Stimulated activated CD4-positive, alpha-beta T cell treated with anti-CD3 and anti-CD28 coated beads, Interleukin-12 subunit alpha, Interleukin-12 subunit beta, amount 100 ng/mL, for 4 hours (primary cell): ENCODE results near the gene CYP27C1.

Source experiments
- DNase-seq: peaks from one replicate; pipeline ENCODE4 v3.0.0-alpha.2; 2020

The CYP27C1 gene

DNA sequence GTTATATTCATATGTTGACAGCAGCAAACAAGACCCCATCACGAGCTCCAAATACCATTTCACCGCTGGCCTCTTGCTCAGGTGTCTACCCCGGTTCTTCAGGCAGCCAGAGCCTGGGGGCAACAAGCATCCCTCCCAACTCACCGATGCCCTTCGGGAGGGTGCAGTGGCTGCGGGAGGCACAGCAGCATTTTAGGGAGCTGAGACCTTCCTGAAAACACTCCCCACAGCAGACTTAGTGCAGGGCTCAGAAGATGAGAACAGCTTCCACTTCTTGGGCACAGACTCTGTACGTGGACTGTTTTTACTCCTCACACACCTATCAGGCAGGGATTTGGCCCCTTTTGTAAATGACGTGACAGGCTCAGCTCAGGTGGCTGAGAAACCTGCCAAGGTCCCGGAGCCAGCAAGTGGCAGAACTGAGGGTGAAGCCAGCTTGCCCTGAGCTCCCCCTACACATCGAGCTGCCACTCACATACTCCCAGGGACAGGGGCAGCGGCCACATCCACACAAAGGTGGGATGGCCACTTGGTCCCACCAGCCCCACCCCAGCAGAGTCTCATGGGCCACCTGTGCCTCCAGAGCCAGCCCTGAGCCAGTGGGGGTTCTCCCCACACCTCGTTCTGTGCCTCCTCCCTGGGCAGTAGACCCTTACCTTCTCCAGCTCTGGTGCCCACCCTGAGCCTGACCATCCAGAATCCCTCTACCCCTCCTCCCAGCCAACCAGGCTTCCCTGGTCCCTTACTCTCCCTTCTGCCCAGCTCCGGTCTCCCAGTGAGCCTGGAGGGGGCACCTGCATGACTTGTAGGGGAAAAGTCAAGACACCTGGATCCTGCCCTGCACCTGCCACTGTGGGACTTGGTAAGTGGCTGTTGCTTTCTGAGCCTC is 28.5 kb downstream of the CYP27C1 start:
- DNase-seq, result no peak

- no peak for DNase-seq
These were observed 31.3 kb downstream of the CYP27C1 start for GRCh38 chr2:127188797-127189196.

DNA sequence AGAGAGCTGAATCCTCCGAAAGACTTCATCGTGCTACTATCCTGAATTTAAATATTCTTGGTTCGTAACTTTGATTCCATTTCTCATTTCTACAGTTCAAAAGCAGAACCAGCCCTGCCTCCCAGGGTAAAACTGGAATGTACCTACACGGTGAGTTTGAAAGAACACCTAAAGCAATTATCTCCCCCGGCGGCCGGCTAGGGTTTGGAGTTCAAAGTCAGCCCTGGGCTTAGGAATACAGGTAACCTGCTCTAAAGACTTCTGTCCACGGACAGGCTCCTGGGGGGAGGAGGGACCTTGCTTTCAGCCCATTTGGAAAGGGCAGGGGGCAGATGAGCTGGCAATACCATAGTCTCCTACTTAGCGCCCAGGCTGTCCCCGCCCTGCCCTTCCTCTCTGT is 32.3 kb downstream of the CYP27C1 start:
- DNase-seq, result no peak

GRCh38 chr2:127187081-127187775 is 32.9 kb downstream of the CYP27C1 start:
- no peak for DNase-seq

DNA sequence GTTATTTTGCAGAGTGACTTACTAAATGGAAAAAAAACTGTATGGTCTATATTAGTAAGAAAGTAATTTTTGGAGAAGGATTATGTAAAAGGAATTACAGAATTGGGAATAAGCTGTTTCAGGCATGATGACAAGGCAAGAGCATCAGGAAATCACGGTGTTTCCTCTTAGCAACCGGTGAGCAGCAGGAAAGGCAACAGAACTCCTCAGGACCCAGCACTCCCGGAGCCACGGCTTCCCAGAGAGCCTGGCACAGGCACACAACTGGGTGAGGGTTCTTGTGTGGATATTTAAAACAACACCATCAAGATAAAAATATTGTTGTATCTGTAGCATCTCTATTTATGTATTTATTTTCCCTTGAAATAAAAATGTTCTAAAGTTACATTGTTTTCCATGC is 34.4 kb downstream of the CYP27C1 start:
- no peak for DNase-seq

DNA sequence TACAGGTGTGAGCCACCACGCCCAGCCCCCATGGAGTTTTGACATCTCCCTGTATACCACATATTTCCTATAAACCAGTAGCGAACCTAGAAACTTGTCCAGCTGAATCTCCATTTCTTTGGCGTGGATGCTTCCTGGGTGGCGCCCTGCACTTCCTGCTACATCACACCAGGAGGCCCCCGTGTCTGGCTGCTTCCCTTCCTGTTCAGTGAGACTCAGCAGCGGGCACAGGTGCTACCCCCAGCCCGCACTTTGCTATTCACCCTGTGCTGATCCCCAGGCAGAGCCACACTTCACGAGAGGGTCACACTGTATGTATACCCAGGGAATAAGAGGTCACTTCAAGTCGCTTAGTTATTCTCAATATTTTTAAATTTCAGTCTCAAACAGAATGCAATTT is 35.0 kb downstream of the CYP27C1 start:
- no peak for DNase-seq

- DNase-seq, result no peak
These were observed 36.3 kb downstream of the CYP27C1 start for GRCh38 chr2:127183771-127184170.

- DNase-seq, result no peak
These were observed 37.3 kb downstream of the CYP27C1 start for GRCh38 chr2:127182626-127183458.

GRCh38 chr2:127181851-127182250 is 38.2 kb downstream of the CYP27C1 start:
- DNase-seq, result no peak

DNA sequence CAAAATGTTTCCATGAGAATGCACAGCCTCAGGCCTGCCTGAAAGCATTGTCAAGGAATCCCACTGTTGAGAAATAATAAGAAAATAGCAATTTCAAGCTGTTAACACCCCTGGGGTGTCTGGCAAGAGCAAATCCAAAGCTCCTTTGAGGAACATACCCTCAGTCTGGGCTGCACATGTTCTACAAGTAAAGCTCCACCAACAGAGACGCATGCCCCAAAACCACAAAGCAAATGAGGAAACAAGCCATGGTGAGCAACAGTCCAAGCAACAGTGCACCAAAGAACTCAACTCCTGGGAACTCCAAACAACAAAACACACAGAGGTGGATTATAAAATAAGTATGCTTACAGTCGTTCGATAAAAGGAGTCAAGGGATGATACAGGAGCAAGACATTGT is 40.3 kb downstream of the CYP27C1 start:
- no peak for DNase-seq

GRCh38 chr2:127177617-127178263 is 42.4 kb downstream of the CYP27C1 start:
- DNase-seq, result no peak

DNA sequence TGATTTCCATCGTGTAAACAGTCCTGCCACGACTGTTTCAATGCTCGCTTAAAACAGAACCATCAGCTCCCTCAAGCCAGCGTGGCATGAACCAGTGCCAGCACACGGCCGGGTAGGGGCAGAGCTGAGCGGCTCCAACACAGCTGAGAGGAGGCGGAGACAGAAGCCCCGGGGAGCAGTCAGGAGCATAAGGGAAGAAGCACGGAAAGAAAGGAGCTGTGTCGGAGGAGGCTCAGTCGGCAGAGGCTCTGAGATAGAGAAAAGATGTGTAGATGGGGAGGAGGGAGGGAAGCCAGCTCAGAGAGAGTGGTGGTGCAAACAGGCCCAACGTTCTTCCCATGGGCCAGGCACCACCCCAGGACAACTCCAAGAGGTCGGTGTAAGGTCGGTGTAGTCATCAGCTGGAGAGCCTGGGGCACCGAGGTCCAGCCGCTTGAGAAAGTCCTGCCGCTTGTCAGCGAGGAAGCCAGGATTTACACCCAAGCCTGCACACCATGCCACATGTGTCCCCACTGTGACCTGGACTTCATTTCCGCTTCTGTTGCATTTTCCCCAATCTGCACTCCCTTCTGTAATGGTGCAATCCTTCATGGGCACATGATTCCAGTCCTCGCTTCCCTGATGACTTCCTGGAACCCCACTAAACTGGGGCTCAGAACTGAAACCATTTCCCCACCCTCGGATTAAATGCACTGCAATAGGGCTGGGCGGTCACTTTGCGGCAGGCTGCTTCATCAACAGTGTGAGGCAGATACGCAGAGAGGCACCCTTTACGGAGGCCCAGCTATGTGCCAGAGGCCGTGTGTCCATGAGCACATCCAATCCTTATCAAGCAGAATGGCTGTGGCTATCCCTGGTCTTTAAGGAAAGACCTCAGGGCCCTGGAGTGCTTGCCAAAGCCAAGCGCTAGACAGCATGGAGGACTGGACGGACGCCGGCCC is 43.5 kb downstream of the CYP27C1 start:
- DNase-seq, result no peak

GRCh38 chr2:127175751-127176354 is 44.2 kb downstream of the CYP27C1 start:
- no peak for DNase-seq

DNA sequence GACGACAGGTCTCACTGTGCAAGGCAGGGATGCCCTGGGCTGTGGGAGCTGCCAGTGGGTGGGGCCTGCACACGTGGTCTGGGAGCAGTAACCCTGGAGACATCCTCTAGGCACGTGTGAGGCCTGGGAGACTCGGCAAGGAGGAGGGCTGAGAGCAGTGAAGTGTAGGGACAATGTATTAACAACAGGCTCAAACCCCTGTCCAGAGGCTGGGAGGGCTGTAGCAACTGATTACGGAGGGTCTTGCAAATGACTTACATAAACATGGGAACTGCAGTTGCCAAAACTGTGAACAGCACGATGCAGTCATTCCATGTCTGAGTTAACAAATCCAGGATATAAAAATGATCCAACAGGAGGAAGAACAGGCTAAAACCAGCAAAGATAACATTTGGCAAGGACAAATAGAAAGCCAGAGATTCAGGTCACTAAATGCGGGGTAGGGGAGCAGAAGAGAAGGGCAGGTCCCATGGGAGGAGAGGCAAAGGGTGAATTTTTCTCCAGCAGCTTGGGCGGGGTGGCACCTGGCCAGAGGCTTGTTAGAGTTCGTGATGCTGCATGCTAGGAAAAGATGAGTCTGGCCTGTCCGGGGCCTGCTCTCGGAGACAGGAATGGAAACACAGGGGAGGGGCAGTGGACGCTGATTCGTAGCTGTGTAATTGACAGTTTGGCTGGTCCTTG is 44.9 kb downstream of the CYP27C1 start:
- no peak for DNase-seq

- DNase-seq, result no peak
These were observed 45.5 kb downstream of the CYP27C1 start for GRCh38 chr2:127174640-127175039.

GRCh38 chr2:127174136-127174535 is 46.0 kb downstream of the CYP27C1 start:
- DNase-seq, result no peak

DNA sequence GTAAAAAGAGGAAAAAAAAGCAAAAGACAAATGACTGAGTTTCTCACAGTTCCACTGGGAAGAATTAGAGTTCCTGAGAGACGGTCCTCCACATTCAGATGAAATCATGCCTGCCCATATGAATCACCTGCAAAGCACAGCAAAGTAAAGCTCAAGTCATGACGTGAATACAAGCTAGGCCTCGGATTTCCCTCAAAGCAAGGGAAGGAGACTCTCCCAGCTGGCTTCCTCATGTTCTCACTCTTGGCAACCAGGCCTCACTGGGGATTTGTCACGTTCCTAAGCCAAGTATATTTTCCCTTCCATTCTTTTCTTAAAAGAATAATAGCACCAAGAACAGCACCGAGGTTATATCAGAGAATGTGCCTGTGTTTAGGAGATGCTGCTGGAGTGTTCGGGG is 47.0 kb downstream of the CYP27C1 start:
- no peak for DNase-seq

DNA sequence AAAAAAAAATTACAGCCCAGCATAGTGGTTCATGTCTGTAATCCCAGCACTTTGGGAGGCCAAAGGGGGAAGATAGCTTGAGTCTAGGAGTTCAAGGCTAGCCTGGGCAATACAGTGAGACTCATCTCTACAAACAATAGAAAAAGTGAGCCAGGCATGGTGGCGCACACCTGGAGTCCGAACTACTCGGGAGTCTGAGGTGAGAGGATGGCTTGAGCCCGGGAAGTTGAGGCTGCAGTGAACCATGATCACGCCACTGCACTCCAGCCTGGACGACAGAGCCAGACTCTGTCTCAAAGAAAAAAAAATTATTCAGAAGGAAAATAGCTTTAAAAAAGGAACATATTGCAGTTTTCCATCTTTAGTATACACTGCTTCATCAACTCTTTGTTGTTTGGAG is 47.8 kb downstream of the CYP27C1 start:
- DNase-seq, result no peak

DNA sequence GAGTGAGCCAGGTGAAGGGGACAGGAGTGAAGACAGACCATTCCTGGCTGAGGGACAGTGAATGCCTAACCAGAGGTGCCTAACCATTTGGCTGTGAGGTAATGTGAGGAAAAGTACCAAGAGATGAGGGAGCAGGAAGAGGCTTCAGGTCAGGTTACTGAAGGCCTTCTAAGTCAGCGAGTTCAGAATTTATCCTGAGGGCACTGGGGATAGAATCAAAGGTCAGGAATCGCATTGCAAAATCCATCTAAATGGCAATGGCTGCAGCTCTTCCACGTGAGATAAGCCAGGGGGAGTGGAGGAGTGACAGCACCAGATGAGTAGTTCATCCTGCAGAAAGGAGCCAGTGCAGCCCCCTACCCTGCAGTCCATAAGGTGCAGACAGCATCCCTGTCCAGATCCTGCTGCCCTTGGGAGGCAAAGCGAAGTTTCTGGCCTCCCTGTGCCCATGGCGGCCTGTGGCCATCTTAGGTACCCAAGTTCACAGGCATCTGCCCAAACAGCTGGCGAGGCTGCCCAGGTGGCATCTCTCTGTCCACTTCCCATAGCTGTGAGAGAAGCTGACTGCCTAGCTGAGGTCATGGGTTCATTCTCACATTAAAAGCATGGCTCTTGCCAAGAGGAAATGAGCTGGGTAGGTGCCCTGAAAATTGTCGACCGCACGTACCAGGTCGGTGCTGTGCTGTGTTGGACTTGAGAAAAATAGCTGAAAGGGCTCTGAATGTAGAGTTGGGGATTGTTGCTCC is 49.5 kb downstream of the CYP27C1 start:
- DNase-seq, result no peak

- no peak for DNase-seq
These were observed 50.1 kb downstream of the CYP27C1 start for GRCh38 chr2:127170021-127170420.
